ENCODE results near the gene HECTD3.

HECTD3 gene
- 18.2 to 73.6 (median 42.0) reads per million in 17 experiments for total RNA-seq

GRCh38 chr1:45010855-45011811, at the start of gene HECTD3:
Gene HECTD3, minus strand, starts transcription at chr1:45011324. Its CDS starts 67 bp downstream, at chr1:45011257.
- peak; percentile 75 to 88 (median 84) for DNase-seq

GRCh38 chr1:45059829-45060228, 48.7 kb upstream of the HECTD3 start:
- DNase-seq, result no peak

GRCh38 chr1:45057542-45057941, 46.4 kb upstream of the HECTD3 start:
- no peak for DNase-seq

GRCh38 chr1:45051005-45051772, 40.1 kb upstream of the HECTD3 start:
- no peak for DNase-seq

GRCh38 chr1:45047032-45047431, 35.9 kb upstream of the HECTD3 start:
- no peak for DNase-seq

- DNase-seq, result no peak
Observed at GRCh38 chr1:45044916-45045315, 33.8 kb upstream of the HECTD3 start.

GRCh38 chr1:45043094-45043493, 32.0 kb upstream of the HECTD3 start:
- no peak for DNase-seq

GRCh38 chr1:45040297-45040696, 29.2 kb upstream of the HECTD3 start:
- DNase-seq, result no peak

- DNase-seq, result no peak
Observed at GRCh38 chr1:45038661-45039364, 27.7 kb upstream of the HECTD3 start.

GRCh38 chr1:45038240-45038639, 27.1 kb upstream of the HECTD3 start:
- no peak for DNase-seq

- DNase-seq, result peak in 1 of 4 experiments; percentile 9
Observed at GRCh38 chr1:45037456-45037855, 26.3 kb upstream of the HECTD3 start.

- no peak for DNase-seq
Observed at GRCh38 chr1:45035631-45036301, 24.6 kb upstream of the HECTD3 start.

GRCh38 chr1:45033356-45033755, 22.2 kb upstream of the HECTD3 start:
- DNase-seq, result no peak

- no peak for DNase-seq
Observed at GRCh38 chr1:45032837-45033236, 21.7 kb upstream of the HECTD3 start.

- DNase-seq, result no peak
Observed at GRCh38 chr1:45026446-45026845, 15.3 kb upstream of the HECTD3 start.

- DNase-seq, result no peak
Observed at GRCh38 chr1:45023663-45024062, 12.5 kb upstream of the HECTD3 start.

GRCh38 chr1:45018599-45019230, 7.6 kb upstream of the HECTD3 start:
- DNase-seq, result peak; percentile 58 to 82 (median 70)

- DNase-seq, result no peak
Observed at GRCh38 chr1:45016767-45017166, 5.6 kb upstream of the HECTD3 start.

- no peak for DNase-seq
Observed at GRCh38 chr1:45016090-45016697, 5.1 kb upstream of the HECTD3 start.

- DNase-seq, result no peak
Observed at GRCh38 chr1:45015683-45016082, 4.6 kb upstream of the HECTD3 start.

GRCh38 chr1:45014321-45015028, 3.4 kb upstream of the HECTD3 start:
- peak; percentile 83 to 85 (median 84) for DNase-seq
